DMS153 treated with DMSO at 0.1 percent for 48 hours (cell line): ENCODE data around the gene MYO6.
"Not testable (repeated sequence)": the region's sequence is repeated elsewhere in the genome, so short reads cannot be mapped to it uniquely, and the experiment has no call there.

Experiments used
- DNase-seq: peaks from one replicate; lab custom pipeline; 2025; ENCODE audit not compliant: unreplicated experiment; lab: John Stamatoyannopoulos, UW

MYO6 gene

GRCh38 chr6:75748743-75749538 is at the start of gene MYO6:
TSS of gene MYO6 (plus strand) at chr6:75749239. CDS start at chr6:75817548, 68,309 bp downstream.
- peak; percentile 75 for DNase-seq

- DNase-seq: not testable (repeated sequence)
Measured at GRCh38 chr6:75708334-75708733, 40.7 kb upstream of the MYO6 start.

DNA sequence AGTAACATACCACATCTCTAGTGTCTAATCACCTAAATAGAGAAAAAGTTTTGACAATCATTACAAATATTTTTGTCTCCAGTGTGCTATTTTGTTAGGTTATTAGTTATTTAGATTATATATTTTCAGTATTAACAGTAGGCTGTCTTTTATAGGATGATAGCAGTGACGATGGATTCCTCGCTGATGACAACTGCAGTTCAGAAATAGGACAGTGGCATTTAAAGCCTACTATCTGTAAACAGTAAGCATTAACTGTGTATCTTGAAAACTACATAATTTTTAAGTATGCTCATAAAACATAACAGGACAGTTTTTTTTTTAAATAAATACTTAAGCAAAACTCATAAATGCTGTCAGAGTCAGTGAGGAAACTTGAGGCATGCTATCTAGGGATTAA is 37.9 kb upstream of the MYO6 start:
- DNase-seq: no peak

GRCh38 chr6:75719133-75719532 is 29.9 kb upstream of the MYO6 start:
- no peak for DNase-seq

- DNase-seq: no peak
Measured at GRCh38 chr6:75723382-75723781, 25.7 kb upstream of the MYO6 start.

DNA sequence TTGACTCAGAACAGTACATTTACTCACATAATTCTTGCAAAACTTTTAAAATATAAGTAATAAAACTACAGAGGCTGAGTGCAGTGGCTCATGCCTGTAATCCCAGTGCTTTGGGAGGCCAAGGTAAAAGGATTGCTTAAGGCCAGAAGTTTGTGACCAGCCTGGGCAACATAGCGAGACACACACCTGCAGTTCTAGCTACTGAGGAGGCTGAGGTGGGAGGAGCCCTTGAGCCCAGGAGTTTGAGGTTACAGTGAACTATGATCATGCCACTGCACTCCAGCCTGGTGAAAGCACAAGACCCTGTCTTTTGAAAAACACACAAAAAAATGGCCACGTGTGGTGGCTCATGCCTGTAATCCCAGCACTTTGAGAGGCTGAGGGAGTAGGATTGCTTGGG is 21.8 kb upstream of the MYO6 start:
- no peak for DNase-seq

GRCh38 chr6:75731029-75731428 is 18.0 kb upstream of the MYO6 start:
- DNase-seq: not testable (repeated sequence)

GRCh38 chr6:75735491-75736186 is 13.4 kb upstream of the MYO6 start:
- DNase-seq: no peak

DNA sequence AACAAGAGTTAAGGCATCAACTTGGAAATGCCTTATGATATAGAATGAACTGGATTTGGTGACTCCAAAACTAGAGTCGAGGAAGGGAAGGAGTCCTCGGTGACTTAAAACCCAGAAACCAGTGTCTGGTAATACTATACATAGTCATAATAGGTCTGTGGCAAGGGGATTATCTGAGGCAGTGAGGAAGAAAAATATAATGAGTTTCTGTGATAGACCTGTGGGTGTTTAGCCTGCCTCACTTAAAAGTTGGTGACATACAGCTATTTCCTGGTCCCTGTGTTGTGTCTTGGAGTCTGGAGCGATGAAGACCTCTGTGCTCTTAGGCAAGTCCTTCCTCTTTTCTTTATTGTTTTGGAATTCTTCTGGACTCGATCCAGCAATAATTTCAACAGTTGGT is 5.1 kb upstream of the MYO6 start:
- no peak for DNase-seq

- no peak for DNase-seq
Measured at GRCh38 chr6:75745404-75745803, 3.6 kb upstream of the MYO6 start.

- no peak for DNase-seq
Measured at GRCh38 chr6:75746221-75746620, 2.8 kb upstream of the MYO6 start.

DNA sequence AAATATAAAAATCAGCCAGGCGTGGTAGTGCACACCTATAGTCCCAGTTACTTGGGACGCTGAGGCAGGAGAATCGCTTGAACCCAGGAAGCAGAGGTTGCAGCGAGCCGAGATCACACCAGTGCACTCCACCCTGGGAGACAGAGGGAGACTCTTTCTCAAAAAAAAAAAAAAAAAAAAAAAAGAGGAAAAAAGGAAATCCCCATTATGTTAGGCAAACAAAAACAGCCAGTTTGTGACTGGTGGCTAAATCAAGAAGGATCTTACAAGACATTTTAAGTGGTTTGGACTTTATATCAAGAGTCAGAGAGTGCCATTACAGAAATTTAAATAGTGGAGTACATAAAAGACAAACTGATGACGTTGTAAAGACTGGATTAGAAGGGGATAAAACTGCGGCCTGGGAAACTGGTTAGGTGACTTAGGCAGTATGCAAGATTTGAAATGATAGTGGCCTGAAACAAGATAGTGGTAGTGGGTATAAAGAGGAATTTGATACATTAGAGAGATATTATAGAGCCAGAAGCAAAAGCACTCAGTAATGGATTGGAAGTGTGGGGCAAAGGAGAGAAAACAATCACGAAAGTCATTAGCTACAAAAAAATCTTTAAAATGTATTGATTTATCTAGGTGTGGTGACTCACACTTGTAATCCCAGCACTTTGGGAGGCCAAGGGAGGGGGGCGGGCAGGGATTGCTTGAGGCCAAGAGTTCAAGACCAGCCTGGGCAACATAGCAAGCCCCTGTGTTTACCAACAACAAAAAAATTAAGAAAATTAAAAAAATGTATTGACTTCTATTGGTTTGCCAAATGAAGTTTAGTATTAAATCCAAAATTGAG is 1.7 kb upstream of the MYO6 start:
- DNase-seq: no peak

DNA sequence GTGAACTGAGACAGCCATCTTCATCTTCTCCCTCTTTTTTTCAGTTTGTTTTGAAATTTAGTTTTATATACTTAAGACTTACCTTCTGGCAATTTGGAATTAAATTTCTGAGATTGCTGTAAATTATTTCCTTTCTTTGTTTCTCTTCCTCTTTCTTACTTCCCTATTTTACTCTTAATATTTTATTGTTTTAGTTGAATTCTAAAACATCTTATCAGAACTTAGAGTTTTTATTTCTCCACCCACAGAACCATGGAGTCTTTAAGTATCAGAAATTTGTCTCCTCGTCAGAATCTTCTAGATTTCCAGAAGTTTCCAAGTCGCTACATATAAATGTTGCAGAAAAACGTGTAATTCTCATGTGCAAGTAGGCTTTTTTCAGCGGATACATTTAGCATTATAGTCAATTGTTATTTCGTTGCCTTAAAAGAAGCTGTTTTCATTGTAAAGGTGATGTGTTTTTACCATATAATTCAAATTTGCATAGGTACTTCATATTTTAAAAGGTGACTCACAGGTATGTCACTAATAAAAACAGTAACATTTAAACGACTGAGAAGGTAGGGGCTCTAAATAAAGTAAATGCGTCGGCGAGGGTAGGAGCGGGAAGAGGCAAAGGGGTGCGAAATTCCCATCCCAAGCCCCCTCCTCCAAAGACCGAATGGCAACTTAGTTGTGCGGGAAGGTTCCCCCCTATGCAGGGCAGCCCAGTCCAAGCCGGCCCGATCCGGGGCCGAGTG is 866 bp upstream of the MYO6 start:
- no peak for DNase-seq

DNA sequence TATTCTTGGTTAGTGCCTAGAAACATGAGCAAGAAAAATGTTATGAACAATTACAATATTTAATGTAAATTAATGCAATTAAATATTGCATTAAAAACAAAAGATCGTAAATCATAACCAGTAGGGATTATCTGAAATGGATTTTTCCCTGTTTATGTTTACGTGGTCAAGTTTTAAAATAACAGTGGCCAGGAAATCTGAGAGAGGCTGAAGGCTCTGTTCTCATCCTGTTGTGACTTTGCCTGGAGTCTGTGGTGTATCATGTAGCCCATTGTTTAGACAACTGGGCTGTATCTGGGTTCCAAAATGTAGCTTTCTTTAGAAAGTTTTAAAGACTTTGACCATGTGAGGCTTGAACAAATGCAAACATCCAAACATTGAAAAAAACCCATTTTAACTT is 2.4 kb downstream of the MYO6 start:
- DNase-seq: no peak

DNA sequence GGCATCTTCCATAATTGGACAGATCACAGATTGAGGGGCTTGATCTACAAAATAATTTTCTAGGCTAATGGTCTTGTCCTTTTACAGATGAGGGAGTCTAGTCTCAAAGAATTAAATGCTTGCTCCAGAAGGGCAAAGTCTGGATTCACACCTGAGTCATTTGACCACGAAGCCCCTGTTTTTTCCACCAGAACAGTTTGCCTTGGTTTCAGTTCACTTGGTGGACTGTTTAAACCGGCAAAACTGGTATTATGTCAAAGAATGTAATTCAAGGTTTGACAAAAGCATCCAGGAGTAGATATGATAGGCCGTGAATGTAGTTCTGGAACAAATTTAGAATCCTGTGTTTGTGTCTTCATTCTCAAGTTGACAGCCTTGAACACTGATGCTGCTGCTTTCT is 3.3 kb downstream of the MYO6 start:
- no peak for DNase-seq

DNA sequence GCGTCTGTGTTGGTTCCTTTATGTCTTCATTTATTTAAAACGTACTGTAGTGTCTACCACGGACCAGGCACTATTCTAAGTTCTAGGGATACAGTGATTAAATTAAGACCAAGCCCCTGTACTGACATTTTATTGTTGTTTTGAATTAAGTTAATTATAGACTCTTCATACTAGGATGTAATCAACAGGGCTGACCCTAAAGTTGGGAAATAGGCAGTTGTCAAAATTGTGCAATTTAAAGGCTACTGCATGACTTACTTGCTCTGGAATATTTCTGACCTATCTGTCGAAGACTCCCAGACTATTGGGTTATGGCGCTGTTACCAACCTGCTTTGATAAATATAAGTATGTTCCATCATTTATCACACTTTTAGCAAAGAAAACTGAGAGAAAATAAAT is 6.7 kb downstream of the MYO6 start:
- no peak for DNase-seq

DNA sequence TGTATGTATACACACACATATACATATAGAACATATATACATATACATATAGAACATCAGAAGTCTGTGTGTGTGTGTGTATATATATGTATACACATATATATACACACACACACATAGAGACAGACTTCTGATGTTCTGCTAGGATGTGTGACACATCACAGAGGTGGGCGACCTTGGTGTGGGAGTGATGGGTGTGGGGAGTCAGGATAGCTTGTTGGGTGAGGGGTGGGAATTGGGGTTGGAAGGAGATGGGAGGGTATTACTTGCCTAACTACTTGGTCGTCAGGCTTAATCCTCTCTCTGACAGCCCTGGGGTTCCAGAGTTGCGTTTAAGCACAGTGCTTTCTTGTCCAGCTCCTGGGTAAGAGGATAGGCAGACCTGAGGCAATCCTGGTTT is 8.3 kb downstream of the MYO6 start:
- DNase-seq: no peak

- no peak for DNase-seq
Measured at GRCh38 chr6:75758061-75758460, 9.0 kb downstream of the MYO6 start.

GRCh38 chr6:75759207-75759606 is 10.2 kb downstream of the MYO6 start:
- no peak for DNase-seq

DNA sequence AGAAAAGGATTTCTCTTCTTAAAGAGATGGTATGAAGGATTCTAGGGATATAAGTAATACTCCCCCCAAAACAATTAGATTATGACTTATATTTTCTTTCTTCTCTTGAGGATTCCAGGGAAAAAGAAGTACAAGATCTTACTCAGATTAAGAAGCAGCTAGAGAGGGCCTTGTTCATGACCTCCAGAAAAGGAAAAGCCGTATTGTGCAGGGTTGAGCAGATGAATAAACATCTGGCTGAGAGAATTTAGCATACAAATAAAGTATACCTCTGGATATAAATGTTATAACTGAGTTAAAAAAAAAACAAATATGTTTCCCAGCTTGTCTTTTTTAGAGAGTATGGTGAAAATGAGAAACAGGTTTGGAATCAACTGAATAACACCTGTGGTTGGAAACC is 11.3 kb downstream of the MYO6 start:
- DNase-seq: no peak

DNA sequence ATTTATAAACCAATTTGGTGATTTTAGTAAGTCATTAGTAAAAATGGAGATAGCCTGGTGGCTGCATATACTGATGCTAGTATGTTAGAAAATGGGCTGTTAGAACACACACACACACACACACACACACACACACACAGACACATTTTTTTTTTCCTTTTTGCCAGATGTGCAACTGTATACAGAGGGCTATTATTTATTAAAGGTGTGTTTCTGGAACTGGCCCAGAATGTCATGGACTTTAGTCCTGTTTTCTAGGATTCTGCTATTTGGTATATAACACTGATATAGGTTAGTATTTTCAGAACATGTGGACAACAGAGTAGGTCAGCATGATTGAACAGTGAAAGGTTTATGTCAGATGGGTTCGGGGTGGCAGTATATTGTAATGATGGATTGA is 12.4 kb downstream of the MYO6 start:
- DNase-seq: no peak
